Mucosa of gallbladder (tissue), 1 donor: ENCODE measurements around the gene CMIP. TPM values are rescaled to one million over a fixed set of nuclear protein-coding genes. Genes with fewer than 3 reads are reported as not detected.
"Not testable (repeated sequence)": the region's sequence is repeated elsewhere in the genome, so short reads cannot be mapped to it uniquely, and the experiment has no call there.

Source experiments
- DNase-seq: peaks from one replicate; pipeline ENCODE4 v3.0.0-alpha.2; 2020; ENCODE audit warnings: low spot score
- total RNA-seq: library from RNA; stranded (reverse); gene quantifications from one replicate; pipeline ENCODE4 v1.2.1, GENCODE V29; 2021
- donor health status: DM: no; HTN: no; CAD: no.

The CMIP gene
- total RNA-seq, 1 donor from 2014 or later: 95.5 TPM

- no peak for DNase-seq
Measured at GRCh38 chr16:81517629-81518438, 73.2 kb downstream of the CMIP start.

DNA sequence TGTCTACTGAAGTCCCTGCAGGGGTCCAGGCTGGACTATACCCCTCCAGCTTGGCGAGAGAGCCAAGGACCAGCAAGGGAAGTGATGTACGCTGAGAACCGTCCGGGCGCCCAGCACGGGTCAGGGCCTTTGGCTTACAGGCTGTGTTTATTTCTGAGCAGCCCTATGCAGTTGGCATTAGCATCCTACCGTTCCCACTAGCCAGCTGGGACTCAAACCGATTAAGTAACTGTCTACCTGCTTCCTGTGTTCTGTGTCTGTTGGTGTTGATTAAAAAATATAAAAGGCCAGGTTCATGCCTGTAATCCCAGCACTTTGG lies 73.8 kb downstream of the CMIP start:
- DNase-seq: no peak

DNA sequence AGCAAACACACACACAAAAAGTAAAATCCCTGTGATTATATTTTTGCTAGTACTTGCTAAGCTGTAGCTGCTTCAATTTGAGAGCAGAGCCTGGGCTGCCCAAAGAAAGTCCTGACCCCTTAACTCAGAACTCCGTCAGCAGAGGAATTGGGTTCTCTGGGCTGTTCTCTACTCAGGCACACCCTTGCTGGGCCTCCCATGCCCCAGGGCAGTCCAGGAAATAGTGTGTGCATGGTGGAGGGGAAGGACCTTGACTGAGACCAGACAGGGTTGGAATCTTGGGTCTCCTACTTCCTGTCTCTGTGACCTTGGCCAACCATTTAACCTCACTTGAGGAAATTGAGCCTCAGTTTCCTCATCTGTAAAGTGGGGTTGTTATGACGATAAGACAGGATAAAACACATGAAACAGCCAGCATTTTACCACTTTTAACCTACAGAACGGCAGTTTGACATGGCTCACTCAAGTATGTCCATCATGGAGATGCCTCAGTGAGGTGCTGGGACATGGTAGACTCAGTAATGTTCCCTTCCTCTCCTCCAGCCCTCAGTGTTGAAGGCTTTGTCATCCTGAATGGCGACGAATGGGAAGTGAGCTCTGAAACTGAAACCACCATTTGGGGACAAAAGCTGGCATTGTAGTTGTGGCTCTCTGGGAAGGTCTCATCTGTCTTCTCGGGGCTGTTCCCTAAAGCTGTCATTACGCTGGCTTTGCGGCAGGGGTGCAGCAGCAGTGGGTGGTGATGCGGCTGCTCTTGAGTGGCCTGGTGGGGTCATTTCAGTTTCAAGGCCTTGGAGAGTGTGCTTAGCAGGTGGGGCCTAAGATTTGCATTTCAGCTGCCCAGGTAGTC lies 74.9 kb downstream of the CMIP start:
- DNase-seq: no peak

DNA sequence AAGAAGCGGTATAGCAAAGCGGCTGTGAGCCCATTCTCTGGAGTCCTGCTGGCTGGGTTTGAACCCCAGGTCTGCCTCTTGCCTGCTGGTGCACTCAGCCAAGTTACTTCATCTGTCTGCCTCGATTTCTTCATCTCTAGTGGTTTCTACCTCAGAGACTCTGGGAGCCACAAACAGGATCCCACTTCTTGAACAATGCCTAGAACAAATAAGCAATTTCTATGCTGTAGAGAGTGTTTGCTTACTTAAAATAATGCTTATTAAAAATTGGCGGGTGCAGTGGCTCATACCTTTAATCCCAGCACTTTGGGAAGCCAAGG lies 75.5 kb downstream of the CMIP start:
- DNase-seq: no peak

- no peak for DNase-seq
Measured at GRCh38 chr16:81520560-81521135, 76.0 kb downstream of the CMIP start.

DNA sequence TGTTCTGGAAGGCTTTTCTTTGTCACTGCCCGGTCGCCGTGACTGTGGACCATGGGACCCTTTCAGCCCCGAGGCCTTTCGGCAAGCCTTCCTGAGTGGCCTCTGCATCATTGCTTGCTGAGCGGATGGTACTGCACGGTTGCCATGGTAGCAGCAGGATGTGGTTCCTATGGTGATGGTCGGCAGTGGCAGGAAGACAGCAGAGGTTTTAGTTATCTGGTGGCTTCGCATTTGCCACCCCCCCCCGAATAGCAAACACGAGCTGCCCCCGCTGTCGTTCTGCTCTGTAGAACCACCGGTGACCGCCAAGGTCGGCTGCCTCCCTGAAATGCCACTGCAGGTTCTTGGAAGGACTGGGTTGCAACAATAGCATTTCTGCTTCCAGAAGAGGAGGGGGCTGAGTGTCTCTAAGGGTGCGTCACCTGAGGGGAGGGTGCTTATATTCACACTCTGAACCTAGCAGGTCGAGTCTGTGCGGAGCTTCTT lies 76.6 kb downstream of the CMIP start:
- DNase-seq: peak; percentile 70

DNA sequence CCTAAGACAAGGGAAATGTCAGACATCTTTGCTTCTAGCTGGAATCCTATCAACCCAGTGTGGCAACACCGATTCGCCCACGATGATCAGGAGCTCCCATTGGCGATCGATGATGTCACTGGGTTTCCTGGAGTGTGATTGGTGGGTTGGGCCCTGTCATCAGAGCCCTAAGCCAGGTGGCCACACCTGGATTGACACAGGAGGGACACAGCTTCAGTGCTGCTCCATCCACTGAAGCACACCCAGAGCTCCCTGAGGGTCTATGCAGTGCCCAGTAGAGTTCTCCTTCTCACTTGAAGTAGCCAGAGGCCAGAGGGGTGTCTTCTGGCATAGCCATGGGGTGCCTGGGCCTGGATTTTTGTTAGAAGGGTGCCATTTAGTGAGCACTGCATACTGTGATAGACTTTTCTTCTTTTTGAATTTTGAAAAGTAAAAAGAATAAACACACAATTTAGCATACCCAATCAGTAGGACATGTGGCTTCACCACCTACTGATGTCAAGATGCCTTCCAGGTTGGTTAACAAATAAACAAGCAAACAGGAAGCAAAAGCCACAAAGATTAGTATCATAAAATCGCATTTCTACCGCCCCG lies 77.6 kb downstream of the CMIP start:
- no peak for DNase-seq

- not testable (repeated sequence) for DNase-seq
Measured at GRCh38 chr16:81522851-81523250, 78.2 kb downstream of the CMIP start.

DNA sequence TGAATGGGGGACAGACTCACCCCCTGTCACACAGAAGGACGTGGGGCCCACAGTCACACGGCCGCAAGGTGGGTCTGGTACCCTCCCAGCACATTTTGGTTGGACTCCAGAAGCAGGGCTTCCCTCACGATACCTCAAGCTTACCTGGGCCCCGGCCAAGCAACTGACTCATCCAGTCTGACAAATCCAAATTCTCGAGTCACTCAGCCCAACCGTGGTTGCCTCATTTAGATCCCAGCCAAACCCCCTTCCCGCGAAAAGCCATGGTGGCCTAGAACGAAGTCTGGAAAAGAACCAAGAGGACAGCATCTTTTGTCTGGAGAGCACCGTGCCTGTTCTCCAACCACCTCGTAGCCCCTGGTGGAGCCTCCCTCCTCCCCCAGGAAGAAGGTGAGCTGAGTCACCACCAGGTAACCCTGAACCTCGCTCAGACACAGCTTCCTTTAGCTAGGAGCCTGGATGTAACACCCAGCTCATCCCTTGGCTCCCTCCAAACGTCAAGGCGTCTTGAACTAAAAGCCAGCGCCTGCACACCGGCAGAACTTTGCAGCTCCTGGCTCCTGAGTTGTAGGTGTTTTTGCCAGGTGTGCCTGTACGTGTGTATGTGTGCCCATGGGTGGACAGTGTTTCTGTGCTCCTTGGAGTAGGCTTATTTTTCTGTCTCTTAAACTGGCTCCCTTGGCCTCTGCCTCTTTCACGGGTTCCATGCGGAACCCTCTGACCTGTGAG lies 78.9 kb downstream of the CMIP start:
- no peak for DNase-seq

DNA sequence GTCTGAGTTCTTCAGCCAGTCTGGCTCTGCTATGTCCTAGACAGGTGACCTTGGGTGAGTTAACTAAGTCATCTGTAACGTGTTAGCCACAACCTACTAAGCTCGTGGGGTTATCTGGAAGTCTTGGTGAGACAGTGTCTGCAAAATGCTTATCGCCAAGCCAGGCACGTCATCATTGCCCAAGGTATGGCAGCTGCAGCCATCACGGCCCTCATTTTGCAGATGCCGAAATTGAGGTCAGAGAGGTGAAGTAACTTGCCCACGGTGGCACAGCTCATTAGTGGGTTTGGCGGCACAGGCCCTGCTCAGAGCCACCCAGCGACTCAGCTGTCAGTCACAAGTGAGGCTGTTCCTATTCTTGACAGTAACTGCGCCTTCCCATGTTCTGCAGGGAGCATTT lies 79.8 kb downstream of the CMIP start:
- DNase-seq: no peak

DNA sequence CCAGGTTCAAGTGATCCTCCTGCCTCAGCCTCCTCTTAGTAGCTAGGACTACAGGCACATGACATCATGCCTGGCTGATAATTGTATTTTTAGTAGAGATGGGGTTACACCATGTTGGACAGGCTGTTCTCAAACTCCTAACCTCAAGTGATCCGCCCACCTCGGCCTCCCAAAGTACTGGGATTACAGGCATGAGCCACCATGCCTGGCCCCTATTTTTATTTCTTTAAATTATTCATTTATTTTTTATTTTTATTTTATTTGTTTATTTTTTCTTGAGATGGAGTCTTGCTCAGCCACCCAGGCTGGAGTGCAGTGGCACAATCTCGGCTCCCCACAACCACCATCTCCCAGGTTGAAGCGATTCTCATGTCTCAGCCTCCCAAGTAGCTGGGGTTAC lies 80.3 kb downstream of the CMIP start:
- DNase-seq: not testable (repeated sequence)

- DNase-seq: no peak
Measured at GRCh38 chr16:81526199-81526598, 81.6 kb downstream of the CMIP start.

DNA sequence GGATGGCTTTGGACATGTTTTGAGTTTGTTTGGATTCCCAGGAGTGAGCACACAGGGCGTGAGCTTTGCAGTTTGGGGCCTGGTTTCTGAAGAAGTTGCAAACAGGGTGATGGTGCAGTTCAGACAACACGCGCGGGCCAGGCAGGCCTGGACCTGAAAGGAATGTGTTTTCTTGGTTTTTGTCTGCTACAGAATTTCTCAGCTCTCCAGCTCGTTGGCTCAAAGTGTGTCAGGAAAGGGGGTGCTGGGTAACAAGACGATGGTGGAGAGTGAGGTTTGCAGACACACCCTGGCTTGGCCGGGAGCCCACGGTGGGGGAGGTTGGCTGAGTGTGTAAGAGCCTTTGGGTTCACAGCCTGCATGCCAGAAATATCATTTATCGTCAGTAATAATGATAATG lies 82.3 kb downstream of the CMIP start:
- DNase-seq: peak; percentile 53

DNA sequence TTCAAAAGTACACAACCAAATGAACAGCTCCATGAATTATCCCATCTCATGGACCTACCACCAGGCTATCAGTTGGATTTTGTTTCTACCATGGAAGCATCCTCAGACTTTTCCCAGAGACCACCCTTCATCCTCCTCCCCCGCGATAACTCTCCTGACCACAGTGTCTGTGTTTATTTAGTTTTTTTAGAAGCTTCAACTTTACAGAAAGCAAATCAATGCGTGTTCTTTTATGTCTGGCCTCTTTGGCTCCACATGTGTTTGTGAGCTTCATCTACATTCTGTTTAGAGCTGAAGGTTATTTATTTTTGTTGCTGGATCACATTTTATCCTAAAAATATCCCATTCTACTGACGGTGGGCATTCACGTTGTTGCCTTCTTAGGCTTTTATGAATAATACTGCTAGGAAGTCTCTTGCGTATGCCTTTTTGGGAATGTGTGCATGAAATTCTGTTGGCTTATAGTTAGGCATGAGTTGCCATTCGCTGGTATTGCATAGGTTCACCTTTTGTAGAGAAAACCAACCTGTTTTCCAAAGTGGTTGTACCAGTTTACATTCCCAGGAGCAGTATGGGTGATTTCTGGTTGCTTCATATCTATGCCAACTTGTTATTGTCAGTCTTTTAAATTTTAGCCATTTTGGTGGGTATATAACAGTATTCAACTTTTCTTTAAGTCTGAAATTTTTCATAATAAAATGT lies 83.0 kb downstream of the CMIP start:
- no peak for DNase-seq

DNA sequence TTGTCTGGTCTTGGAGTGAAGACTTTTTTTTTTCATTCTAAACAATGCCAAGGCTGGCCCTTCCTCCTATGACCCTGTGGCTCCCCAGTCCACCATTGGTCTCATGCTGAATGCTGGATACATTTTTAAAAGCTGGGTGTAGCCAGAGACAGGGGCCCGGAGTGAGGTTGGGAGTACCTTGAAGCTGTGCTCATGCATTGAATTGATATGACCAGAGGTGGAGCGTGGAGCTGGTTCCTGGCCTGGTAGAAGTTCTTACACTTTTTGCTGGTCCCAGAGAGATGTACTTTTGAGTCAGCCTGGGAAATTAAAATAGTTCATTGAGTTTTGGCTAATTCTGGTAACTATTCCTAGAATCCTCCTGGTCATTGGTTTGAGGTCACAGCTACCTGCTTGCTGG lies 83.6 kb downstream of the CMIP start:
- no peak for DNase-seq

- no peak for DNase-seq
Measured at GRCh38 chr16:81530296-81530721, 85.7 kb downstream of the CMIP start.

DNA sequence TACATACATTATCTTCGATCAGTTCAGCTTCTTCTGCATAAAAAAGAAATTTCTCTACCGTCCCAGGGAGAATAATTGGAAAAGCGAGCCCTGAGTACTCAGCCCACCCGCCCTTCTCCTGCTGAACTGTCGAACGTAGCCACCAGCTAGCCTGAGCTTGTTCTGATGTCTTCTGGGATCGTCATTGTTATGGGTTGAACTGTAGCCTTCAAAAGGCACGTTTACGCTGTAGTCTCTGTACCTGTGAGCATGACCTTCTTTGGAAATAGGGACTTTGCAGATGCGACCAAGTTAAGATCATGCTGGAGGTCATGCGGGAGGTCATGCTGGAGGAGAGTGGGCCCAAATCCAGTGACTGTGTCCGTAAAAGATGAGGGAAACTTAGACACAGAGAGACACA lies 86.2 kb downstream of the CMIP start:
- no peak for DNase-seq

DNA sequence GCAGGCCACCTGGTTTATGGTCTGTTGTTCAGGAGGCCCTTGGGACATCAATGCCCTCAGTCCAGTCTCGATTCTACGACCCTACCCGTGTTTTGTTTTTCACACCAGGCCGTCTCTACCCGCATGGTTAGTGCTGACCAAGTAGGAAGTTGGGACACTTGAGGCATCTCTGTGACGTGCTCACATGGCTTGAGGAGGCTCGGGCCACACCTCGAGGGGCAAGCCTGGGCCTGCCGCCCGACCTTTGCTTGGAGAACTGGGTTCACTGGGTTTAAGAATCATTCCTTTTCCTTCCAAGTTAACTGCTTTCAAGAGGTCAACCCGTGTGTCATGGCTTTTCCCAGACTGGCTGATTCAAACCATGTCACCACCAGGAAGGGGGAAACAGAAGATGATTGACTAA lies 86.8 kb downstream of the CMIP start:
- no peak for DNase-seq

- DNase-seq: peak; percentile 83
Measured at GRCh38 chr16:81532491-81533174, 88.0 kb downstream of the CMIP start.

DNA sequence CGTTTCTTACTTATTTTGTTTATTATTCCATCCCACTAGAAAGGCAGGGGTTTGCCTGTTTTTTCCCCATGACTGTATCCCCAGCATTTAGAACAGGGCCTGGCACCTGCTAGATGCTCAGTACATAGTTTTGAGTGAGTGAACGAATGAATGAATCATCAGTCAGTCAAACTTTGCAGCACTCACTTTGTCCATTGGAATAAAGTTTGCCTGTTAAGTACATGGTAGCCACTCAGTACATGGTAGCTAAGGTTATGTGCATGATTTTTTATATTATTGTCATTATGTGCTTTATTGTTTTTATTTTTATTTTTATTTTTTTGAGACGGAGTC lies 88.5 kb downstream of the CMIP start:
- no peak for DNase-seq
